IPS-18a (cell line): ENCODE results near the gene PRPS1.

Experiments used
- H3K27ac ChIP-seq: one replicate; pipeline ENCODE4 v1.5.1; 2013; ENCODE audit warnings: low read length
- H3K27me3 ChIP-seq: one replicate; pipeline ENCODE4 v1.6.1; 2013; ENCODE audit warnings: mild to moderate bottlenecking, low read length; ENCODE audit not compliant: control insufficient read depth, insufficient read depth
- H3K36me3 ChIP-seq: one replicate; pipeline ENCODE4 v1.6.1; 2013; ENCODE audit warnings: low read depth, low read length; ENCODE audit not compliant: control insufficient read depth
- H3K4me1 ChIP-seq: one replicate; pipeline ENCODE4 v1.6.1; 2013; ENCODE audit warnings: low read depth, low read length; ENCODE audit not compliant: control insufficient read depth
- H3K4me3 ChIP-seq: one replicate; pipeline ENCODE4 v1.5.1; 2013; ENCODE audit warnings: low read length
- H3K9ac ChIP-seq: one replicate; pipeline ENCODE4 v1.6.1; 2013; ENCODE audit warnings: mild to moderate bottlenecking, low read length, moderate library complexity
- H3K9me3 ChIP-seq: one replicate; pipeline ENCODE4 v1.6.1; 2013; ENCODE audit warnings: low read depth, low read length; ENCODE audit not compliant: control insufficient read depth

PRPS1 gene

DNA sequence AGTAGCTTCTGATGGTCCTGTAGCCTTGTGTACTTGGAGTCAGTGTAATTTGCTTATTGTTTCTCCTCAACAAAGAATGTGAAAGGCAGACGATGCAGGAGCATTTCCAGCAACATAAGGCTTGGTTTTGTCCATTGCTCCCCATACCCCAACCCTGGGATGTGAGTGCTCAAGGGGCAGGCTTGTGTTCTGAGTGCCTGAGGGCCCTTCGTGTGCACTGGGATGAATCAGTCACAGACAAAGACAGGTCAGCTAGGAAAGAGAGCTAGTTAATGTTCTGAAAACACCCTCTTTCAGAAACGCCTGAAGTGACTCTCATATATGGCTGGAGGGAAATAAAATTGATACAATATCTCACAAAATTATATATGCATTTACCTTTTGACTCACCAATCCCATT lies 59.1 kb downstream of the PRPS1 start:
- no peaks in the 10 kb centered on the region for H3K4me1 ChIP-seq

DNA sequence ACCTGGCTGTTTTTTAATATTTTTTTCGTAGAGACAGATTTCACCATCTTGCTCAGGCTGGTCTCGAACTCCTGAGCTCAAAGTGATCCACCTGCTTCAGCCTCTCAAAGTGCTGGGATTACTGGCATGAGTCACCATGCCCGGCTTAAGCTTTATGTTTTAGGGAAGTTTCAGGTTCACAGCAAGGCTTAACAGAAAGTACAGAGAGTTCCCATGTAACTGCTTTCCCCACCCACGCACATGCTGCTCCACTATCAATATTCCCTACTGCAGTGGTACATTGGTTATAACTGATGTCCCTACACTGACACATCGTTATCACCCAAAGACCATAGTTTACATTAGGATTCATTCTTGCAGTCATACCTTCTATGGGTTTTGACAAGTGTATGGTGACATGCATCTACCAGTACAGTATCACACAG lies 62.7 kb downstream of the PRPS1 start:
- H3K36me3 ChIP-seq = no peaks in the 10 kb centered on the region
- H3K4me1 ChIP-seq = no peaks in the 10 kb centered on the region
- H3K9ac ChIP-seq = no peak overlapping the region
- H3K27me3 ChIP-seq = no peaks in the 10 kb centered on the region
- H3K4me3 ChIP-seq = no peak overlapping the region
- H3K9me3 ChIP-seq = no peaks in the 10 kb centered on the region
- no peak overlapping the region for H3K27ac ChIP-seq

More for the DNA sequence above, 59.1 kb downstream of the PRPS1 start:
- Histone ChIP-seq H3K4me3 (no peak overlapping the region), H3K36me3 (no peaks in the 10 kb centered on the region), H3K9me3 (no peaks in the 10 kb centered on the region), H3K27ac (no peak overlapping the region), H3K27me3 (no peaks in the 10 kb centered on the region), H3K9ac (no peak overlapping the region)

DNA sequence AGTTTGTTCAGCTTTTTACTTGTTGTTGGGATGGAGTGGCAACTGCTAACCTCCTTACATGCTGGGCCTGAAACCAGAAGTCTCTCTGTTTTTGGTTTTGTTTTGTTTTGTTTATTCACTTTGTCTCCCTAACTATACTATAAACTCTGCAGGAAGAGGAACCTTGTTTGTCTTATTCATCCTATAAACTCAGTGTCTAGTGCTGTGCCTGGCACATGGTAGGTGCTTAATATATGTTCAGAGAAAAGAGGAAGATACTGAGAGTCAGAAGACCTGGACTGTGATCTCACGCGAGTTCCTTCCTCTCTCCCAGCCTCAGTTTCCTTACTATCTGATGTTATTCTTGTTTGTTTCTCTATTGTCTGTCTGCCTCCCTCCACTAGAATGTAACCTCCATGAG lies 71.3 kb downstream of the PRPS1 start:
- H3K4me3 ChIP-seq = no peak overlapping the region

DNA sequence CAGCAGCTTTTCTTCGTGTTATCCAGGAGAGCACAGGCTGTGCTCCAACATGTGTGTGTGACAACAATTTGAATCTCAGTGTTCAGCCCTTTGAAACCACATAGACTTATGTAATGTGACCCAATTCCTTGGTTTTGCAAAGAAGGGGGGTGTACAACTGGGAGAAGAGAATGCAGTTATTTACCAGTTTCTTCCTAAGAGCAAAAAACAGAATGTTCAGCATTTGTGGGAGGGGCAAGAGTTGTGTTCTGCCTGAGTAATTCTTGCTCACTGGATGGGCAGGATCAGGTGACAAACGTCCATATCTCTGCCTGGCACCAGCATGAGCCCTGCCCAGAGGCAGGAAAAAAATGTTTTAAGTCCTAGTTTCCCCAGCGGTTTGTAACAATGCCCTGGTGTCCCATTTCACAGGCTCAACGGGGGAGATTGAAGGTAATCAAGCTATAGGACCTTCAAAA lies 72.0 kb downstream of the PRPS1 start:
- no peaks in the 10 kb centered on the region for H3K27me3 ChIP-seq
- H3K4me1 ChIP-seq = peaks cover 11% of the 10 kb centered on the region
- H3K9me3 ChIP-seq = no peaks in the 10 kb centered on the region
- H3K36me3 ChIP-seq = no peaks in the 10 kb centered on the region
- H3K4me3 ChIP-seq = no peak overlapping the region
- H3K27ac ChIP-seq = no peak overlapping the region
- H3K9ac ChIP-seq = no peak overlapping the region

More for the DNA sequence above, 71.3 kb downstream of the PRPS1 start:
- H3K9me3 ChIP-seq = no peaks in the 10 kb centered on the region
- H3K27ac ChIP-seq = no peak overlapping the region
- H3K36me3 ChIP-seq = no peaks in the 10 kb centered on the region
- H3K4me1 ChIP-seq = peaks cover 11% of the 10 kb centered on the region
- H3K9ac ChIP-seq = no peak overlapping the region
- H3K27me3 ChIP-seq = no peaks in the 10 kb centered on the region
